RWPE1 (cell line): Measurements from ENCODE around the gene SFMBT2.

Experiments
- CTCF ChIA-PET: fragments of 350-600 bp; sonication (Branson Sonifier 250); formaldehyde crosslinking; extraction: SDS; loops from one replicate; lab custom pipeline; 2021; lab: Yijun Ruan, JAX
- POLR2A ChIA-PET: fragments of 400-600 bp; formaldehyde crosslinking; extraction: SDS; loops from one replicate; lab custom pipeline; 2020; ENCODE audit warnings: antibody characterized with exemption; ENCODE audit not compliant: low non-redundant PET; lab: Yijun Ruan, JAX
- DNase-seq: peaks from one replicate; pipeline ENCODE4 v3.0.0; 2012; ENCODE audit warnings: low spot score
- H3K27ac ChIP-seq: fragments of 450-650 bp; 2 replicates; pipeline ENCODE4 v1.5.1; 2017
- TF ChIP-seq, protein P1 (sequence below): fragments of 450-650 bp; conservative IDR thresholded peaks from 2 replicates; pipeline ENCODE4 v1.5.1; 2017; ENCODE audit warnings: low read depth, mild to moderate bottlenecking

Gene SFMBT2

DNA sequence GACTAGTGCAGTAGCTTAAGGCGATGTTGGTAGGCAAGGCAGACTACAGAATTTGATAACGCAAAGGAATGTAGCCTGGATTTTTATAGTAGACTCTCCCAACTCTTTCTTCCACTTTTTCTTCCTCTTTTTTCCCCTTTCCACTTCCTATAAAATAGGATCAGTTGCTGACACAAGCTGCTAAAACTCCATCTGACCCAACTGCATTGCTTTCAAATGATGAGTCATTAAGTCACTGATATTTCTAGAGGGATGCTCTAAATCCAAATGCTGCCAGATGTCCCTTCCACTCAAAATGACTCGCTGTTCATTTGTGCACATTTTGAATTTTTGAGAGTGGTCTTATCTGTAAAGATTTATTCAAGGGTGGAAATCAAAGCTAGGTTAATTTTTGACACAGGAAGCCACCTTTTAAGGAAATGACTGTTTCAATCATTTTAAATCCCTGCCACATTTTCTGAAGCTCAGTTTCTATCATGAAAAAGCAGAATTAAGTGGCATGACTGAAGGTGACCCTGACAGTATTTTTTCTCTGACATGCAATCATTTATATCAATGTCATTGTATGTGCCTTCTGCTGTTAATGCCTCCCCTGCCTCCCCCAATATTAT is 25.8 kb upstream of the SFMBT2 start:
- no peak for DNase-seq
- no peak overlapping the region for H3K27ac ChIP-seq
- ChIA-PET CTCF (no interaction called here), POLR2A (no interaction called here)
- TF ChIP-seq, protein P1, sequence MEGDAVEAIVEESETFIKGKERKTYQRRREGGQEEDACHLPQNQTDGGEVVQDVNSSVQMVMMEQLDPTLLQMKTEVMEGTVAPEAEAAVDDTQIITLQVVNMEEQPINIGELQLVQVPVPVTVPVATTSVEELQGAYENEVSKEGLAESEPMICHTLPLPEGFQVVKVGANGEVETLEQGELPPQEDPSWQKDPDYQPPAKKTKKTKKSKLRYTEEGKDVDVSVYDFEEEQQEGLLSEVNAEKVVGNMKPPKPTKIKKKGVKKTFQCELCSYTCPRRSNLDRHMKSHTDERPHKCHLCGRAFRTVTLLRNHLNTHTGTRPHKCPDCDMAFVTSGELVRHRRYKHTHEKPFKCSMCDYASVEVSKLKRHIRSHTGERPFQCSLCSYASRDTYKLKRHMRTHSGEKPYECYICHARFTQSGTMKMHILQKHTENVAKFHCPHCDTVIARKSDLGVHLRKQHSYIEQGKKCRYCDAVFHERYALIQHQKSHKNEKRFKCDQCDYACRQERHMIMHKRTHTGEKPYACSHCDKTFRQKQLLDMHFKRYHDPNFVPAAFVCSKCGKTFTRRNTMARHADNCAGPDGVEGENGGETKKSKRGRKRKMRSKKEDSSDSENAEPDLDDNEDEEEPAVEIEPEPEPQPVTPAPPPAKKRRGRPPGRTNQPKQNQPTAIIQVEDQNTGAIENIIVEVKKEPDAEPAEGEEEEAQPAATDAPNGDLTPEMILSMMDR: no peak

DNA sequence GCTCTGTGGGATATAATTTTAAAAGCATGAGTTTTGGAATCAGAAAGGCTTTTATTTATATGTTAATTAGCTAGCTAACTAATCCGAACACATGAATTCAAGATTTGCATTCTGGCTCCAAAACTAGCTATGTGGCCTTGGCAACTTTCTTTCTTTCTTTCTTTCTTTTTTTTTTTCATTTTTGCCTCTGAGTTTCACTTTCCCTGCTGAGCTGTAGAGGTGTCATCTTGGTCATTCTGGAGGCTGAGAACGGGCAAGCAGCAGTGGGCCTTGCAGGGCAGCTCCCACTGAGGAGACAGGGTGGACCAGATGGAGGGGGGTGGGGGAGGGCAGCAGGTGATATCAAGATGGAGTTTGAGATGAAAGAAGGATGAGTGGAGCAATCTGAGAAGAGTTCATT is 24.8 kb upstream of the SFMBT2 start:
- no peak for DNase-seq
- no peak overlapping the region for H3K27ac ChIP-seq
- ChIA-PET POLR2A (interaction anchor here (0.7 kb wide), 1 partner anchor 145 kb away, joined by 3 read pairs; no protein-coding TSS in a partner anchor), CTCF (no interaction called here)
- TF ChIP-seq, protein P1: no peak

DNA sequence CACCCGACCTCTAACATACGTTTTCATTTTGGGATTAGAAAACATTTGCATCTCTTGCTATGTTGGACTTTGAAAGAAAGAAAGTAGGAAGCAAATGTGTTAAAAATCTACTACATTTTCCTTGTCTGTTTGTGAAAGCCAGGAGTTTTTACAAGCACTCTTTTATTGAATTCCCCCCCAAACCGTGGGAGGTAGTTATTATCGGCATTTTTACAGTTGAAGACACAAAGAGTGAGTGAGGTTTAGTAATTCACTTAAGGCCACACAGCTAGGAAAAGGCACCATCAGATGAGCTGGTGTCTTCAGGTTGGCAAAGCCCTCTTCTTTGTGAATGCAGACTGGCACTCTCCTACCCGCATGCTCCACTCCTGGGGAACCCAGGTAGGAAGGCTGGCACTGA is 23.5 kb upstream of the SFMBT2 start:
- TF ChIP-seq, protein P1: no peak
- POLR2A ChIA-PET: no interaction called here
- no peak for DNase-seq
- CTCF ChIA-PET: no interaction called here
- H3K27ac ChIP-seq: no peak overlapping the region

DNA sequence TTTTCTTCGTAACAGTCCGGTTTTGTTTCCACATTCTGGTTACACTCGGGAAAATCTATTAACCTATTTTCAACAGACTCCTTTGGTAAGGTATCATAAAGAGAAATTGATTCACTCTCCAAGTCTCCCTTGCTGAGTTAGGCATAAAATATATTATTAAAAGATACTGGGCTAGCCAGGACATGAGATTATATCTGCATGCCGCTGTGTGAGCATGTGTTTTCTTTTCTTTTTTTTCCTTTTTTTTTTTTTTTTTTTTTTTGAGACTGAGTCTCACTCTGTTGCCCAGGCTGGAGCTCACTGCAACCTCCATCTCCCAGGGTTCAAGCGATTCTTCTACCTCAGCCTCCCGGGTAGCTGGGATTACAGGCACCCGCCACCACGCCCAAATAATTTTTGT is 23.0 kb upstream of the SFMBT2 start:
- ChIA-PET POLR2A (no interaction called here), CTCF (no interaction called here)
- no peak for DNase-seq
- no peak overlapping the region for H3K27ac ChIP-seq
- TF ChIP-seq, protein P1: no peak

DNA sequence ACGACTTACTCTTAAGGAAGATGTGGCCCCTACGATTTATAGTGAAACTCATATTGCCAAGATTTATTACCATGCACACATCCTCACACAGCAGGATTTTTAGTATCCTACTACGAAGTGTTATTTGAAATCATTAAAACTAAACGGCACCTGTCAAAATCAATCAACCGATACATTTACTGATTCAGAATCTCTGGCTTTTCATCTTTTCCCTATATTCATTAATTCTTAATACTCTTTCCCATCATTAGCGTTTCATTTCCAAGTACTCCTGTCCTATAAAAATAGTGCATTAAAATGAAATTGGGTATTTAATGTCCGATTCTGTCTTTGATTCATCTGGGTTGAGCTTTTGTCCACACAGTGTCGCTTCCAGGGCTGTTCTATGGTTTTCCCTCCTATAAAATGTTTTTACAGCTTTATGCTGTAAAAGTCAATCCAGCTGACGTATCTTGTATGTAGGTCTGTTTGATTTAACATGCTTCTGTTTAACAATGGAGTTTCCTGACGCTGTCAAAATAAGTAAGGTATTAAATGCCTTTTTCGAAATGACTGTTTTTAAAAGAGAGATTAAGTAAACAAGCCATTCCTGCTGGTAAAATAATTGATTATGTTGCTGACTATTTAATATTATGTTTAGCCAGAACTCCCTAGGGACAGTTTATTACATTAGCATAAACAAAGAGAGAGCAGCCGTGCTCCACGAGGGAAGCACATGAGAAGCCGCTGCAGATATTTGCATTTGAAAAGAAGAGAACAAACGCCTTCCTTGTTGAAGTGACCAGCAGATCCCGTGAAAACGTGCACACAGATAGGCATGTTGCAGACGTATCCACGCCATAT is 22.3 kb upstream of the SFMBT2 start:
- CTCF ChIA-PET: interaction anchor here (0.6 kb wide), 1 partner anchor 1088 kb away, joined by 3 read pairs; no protein-coding TSS in a partner anchor
- POLR2A ChIA-PET: no interaction called here
- DNase-seq: no peak
- TF ChIP-seq, protein P1: no peak
- no peak overlapping the region for H3K27ac ChIP-seq

DNA sequence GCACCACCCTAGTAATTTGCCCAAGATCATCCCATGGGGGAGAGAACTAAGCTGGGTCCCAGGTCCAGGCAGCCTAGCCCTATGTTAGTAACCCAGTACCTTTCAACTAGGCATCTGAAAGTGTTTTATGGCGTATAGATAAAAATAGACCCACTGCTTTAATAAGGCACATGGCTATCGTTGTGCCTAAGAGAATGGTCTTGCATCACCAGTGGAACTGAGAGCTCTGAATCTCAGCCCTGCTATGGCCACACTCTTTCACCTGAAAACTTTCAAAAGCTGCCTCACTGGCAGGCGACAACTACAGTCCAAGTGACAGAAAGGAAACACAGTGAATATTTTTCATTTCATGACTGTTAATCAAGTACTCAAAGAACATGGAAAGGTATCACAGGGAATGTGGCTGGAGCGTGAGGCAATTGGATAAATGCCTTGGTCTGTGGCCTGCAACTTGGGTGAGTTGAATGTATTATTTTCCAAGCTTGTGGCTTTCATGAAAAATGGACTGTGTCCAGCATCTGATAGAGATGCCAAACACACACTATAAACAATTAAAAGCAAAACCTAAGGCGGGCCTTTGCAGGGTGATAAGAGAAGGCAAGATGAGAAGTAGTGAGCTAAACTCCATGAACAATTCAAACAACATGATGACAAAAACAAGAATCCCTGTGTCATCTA is 18.0 kb upstream of the SFMBT2 start:
- no peak overlapping the region for H3K27ac ChIP-seq
- CTCF ChIA-PET: no interaction called here
- POLR2A ChIA-PET: no interaction called here
- TF ChIP-seq, protein P1: no peak
- no peak for DNase-seq
